Neural cell (in vitro differentiated cells): ENCODE data around the gene EXOC3L1.

Experiments used
- EP300 ChIP-seq: fragments of 450-650 bp; conservative IDR thresholded peaks from 2 replicates; pipeline ENCODE4 v1.6.1; 2014; ENCODE audit warnings: antibody characterized with exemption, mild to moderate bottlenecking, moderate library complexity; ENCODE audit not compliant: poor library complexity, severe bottlenecking
- EZH2 ChIP-seq: fragments of 200-600, 300-800 bp; shearing (Covaris generic), sonication (generic); IDR thresholded peaks from 2 replicates; pipeline ENCODE4 v1.6.1; 2014; ENCODE audit warnings: antibody characterized with exemption, low read length, borderline replicate concordance, mild to moderate bottlenecking; ENCODE audit not compliant: insufficient read depth, poor library complexity, severe bottlenecking
- MXI1 ChIP-seq: fragments of 450-650 bp; conservative IDR thresholded peaks from 2 replicates; pipeline ENCODE4 v1.6.1; 2014; ENCODE audit warnings: antibody characterized with exemption, mild to moderate bottlenecking; ENCODE audit not compliant: poor library complexity, severe bottlenecking
- POLR2AphosphoS5 ChIP-seq: IDR thresholded peaks from 2 replicates; pipeline ENCODE4 v1.6.1; 2012
- RAD21 ChIP-seq: fragments of 450-650 bp; conservative IDR thresholded peaks from 2 replicates; pipeline ENCODE4 v1.6.1; 2014; ENCODE audit warnings: antibody characterized with exemption, mild to moderate bottlenecking, moderate library complexity
- SMC3 ChIP-seq: fragments of 450-650 bp; conservative IDR thresholded peaks from 2 replicates; pipeline ENCODE4 v1.6.1; 2014; ENCODE audit warnings: antibody characterized with exemption, mild to moderate bottlenecking, moderate library complexity; ENCODE audit not compliant: poor library complexity
- TAF1 ChIP-seq: IDR thresholded peaks from 2 replicates; pipeline ENCODE4 v1.6.1; 2012; ENCODE audit warnings: low read depth
- TF ChIP-seq, protein P1 (sequence below): fragments of 450-650 bp; IDR thresholded peaks from 2 replicates; pipeline ENCODE4 v1.5.1; 2014; ENCODE audit warnings: antibody characterized with exemption, mild to moderate bottlenecking, moderate library complexity; ENCODE audit not compliant: poor library complexity, severe bottlenecking
- TF ChIP-seq, protein P2 (sequence below): IDR thresholded peaks from 2 replicates; pipeline ENCODE4 v1.6.1; 2012; ENCODE audit warnings: borderline replicate concordance

GRCh38 chr16:67147437-67148140 lies 42.3 kb downstream of the EXOC3L1 start:
- no peak for TF ChIP-seq EP300
- no peak for TF ChIP-seq EZH2
- no peak for TF ChIP-seq SMC3
- TF ChIP-seq, protein P1, sequence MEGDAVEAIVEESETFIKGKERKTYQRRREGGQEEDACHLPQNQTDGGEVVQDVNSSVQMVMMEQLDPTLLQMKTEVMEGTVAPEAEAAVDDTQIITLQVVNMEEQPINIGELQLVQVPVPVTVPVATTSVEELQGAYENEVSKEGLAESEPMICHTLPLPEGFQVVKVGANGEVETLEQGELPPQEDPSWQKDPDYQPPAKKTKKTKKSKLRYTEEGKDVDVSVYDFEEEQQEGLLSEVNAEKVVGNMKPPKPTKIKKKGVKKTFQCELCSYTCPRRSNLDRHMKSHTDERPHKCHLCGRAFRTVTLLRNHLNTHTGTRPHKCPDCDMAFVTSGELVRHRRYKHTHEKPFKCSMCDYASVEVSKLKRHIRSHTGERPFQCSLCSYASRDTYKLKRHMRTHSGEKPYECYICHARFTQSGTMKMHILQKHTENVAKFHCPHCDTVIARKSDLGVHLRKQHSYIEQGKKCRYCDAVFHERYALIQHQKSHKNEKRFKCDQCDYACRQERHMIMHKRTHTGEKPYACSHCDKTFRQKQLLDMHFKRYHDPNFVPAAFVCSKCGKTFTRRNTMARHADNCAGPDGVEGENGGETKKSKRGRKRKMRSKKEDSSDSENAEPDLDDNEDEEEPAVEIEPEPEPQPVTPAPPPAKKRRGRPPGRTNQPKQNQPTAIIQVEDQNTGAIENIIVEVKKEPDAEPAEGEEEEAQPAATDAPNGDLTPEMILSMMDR = no peak
- no peak for TF ChIP-seq MXI1
- TF ChIP-seq POLR2AphosphoS5 = no peak
- no peak for TF ChIP-seq TAF1
- TF ChIP-seq, protein P2, sequence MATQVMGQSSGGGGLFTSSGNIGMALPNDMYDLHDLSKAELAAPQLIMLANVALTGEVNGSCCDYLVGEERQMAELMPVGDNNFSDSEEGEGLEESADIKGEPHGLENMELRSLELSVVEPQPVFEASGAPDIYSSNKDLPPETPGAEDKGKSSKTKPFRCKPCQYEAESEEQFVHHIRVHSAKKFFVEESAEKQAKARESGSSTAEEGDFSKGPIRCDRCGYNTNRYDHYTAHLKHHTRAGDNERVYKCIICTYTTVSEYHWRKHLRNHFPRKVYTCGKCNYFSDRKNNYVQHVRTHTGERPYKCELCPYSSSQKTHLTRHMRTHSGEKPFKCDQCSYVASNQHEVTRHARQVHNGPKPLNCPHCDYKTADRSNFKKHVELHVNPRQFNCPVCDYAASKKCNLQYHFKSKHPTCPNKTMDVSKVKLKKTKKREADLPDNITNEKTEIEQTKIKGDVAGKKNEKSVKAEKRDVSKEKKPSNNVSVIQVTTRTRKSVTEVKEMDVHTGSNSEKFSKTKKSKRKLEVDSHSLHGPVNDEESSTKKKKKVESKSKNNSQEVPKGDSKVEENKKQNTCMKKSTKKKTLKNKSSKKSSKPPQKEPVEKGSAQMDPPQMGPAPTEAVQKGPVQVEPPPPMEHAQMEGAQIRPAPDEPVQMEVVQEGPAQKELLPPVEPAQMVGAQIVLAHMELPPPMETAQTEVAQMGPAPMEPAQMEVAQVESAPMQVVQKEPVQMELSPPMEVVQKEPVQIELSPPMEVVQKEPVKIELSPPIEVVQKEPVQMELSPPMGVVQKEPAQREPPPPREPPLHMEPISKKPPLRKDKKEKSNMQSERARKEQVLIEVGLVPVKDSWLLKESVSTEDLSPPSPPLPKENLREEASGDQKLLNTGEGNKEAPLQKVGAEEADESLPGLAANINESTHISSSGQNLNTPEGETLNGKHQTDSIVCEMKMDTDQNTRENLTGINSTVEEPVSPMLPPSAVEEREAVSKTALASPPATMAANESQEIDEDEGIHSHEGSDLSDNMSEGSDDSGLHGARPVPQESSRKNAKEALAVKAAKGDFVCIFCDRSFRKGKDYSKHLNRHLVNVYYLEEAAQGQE = no peak
- no peak for TF ChIP-seq RAD21
